Lower leg skin (tissue), 4 donors: ENCODE results near the gene TMEM150B. TPM values are rescaled to one million over a fixed set of nuclear protein-coding genes. Genes with fewer than 3 reads are reported as not detected.

ENCODE experiments used
- DNase-seq, 2 donors: peaks; one replicate each; pipeline ENCODE4 v3.0.0-alpha.2; 2019; ENCODE audit warnings: low spot score in 2 of 2
- H3K4me3 ChIP-seq: fragments of 200-600 bp; sonication (generic); 2 replicates; pipeline ENCODE4 v1.5.1; 2017; ENCODE audit warnings: mild to moderate bottlenecking, low read depth; ENCODE audit not compliant: poor library complexity, severe bottlenecking
- POLR2A ChIP-seq, 2 donors: fragments of 450-650 bp; IDR thresholded peaks; one replicate each; pipeline ENCODE4 v1.6.1; 2016 to 2017; ENCODE audit warnings: antibody characterized with exemption in 2 of 2, mild to moderate bottlenecking in 1 of 2, moderate library complexity in 1 of 2
- WGBS, 2 donors: methylation state at CpG; one replicate each; pipeline ENCODE4 v1.1.5; 2018; 5-methylcytosine and 5-hydroxymethylcytosine counted together
- intact Hi-C: fragments of 100-400 bp; cut with DNase I; formaldehyde crosslinking; loops from one replicate; pipeline ENCODE4 v1.15.0; 2023; ENCODE audit warnings: low total_unique reads
- total RNA-seq, 4 donors: library from RNA; depleted of rRNA; stranded (reverse); fragments of >200 nt; gene quantifications; one replicate each; pipeline ENCODE4 v1.1.0, GENCODE V29; 2016
- TF ChIP-seq, protein P1 (sequence below), 3 donors: fragments of 450-650 bp; IDR thresholded peaks; one replicate each; pipeline ENCODE4 v1.5.1; 2016; ENCODE audit warnings: antibody characterized with exemption in 3 of 3, mild to moderate bottlenecking in 3 of 3, moderate library complexity in 2 of 3

TMEM150B gene
- total RNA-seq, 4 donors from 2014 or later = 0.58 TPM; not detected in 3

DNA sequence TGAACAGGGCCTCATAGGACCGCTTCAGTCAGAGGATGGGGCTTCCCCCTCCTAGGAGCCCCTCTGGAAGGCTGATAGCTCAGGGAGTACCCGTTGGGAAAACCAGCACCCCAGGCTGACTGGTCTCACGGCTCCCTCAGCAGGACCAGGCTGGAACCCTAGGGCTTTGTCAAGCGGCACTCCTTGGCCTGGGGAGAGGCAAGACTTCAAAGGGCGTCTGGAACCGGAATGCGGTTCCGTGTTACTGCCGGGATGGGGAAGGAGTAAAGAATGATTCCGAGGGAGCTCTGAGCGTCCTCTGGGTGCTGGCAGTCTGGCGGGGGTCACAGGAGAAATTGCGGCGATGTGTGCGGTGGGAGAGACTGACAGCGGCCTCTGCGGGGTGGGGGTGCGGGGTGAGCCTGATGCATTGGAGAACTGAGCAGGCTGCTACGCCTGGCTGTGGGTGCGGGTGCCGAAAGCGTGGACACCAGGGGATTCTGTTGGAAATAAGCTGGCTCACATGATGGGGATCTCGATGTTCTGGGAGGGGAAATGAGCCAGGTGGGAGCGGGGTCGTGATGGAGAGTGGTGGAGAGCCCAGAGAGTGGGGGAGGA, 27.5 kb upstream of the TMEM150B start:
- intact Hi-C loops = no loop called here
- DNase-seq = no peak
- WGBS, 2 donors = 71 to 75% methylated on average over 23 to 25 of the region's 25 CpGs
- H3K4me3 ChIP-seq = no peak overlapping the region
- TF ChIP-seq, protein P1, sequence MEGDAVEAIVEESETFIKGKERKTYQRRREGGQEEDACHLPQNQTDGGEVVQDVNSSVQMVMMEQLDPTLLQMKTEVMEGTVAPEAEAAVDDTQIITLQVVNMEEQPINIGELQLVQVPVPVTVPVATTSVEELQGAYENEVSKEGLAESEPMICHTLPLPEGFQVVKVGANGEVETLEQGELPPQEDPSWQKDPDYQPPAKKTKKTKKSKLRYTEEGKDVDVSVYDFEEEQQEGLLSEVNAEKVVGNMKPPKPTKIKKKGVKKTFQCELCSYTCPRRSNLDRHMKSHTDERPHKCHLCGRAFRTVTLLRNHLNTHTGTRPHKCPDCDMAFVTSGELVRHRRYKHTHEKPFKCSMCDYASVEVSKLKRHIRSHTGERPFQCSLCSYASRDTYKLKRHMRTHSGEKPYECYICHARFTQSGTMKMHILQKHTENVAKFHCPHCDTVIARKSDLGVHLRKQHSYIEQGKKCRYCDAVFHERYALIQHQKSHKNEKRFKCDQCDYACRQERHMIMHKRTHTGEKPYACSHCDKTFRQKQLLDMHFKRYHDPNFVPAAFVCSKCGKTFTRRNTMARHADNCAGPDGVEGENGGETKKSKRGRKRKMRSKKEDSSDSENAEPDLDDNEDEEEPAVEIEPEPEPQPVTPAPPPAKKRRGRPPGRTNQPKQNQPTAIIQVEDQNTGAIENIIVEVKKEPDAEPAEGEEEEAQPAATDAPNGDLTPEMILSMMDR (IDR thresholded peaks at IDR 0.05) = no peak
- no peak for TF ChIP-seq POLR2A (IDR thresholded peaks at IDR 0.05)

- WGBS, 2 donors = 49 to 87% methylated on average over 6 of the region's 6 CpGs
- TF ChIP-seq, protein P1 (IDR thresholded peaks at IDR 0.05) = no peak
- no peak for TF ChIP-seq POLR2A (IDR thresholded peaks at IDR 0.05)
- intact Hi-C loops = no loop called here
- no peak overlapping the region for H3K4me3 ChIP-seq
- no peak for DNase-seq
Observed at GRCh38 chr19:55352040-55352439, 26.9 kb upstream of the TMEM150B start.

DNA sequence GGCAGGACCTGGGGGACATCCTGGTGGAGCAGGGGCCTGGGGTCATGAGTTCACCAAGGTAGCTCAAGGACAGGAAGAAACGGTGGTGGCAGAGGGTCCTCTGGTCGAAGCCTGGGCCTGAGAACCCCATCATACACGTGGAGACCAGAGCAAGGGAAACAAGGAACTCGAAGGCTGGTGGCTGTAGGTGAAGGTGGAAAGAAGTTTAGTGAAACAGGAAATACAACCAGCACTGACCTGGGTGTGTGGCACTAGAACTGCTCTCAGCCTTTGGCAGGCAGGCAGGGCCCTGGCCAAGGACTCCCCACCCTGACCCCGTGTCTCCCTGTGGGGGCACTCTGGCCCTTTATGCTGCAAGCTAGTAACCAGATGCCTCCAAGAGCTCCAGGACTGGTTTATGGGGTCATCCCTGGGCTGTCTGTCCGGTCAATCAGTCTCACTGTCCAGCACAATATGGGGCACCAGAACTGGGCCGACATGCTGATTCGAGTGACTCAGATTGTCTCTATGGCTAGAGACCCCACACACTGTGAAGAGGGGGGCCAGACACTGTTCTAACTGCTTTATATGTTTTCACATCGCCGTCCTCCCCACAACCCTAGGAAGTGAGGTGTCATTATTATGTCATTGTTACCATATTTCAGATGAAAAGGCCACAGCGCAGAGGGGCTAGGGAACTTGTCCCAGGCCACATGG, 25.6 kb upstream of the TMEM150B start:
- H3K4me3 ChIP-seq = no peak overlapping the region
- TF ChIP-seq POLR2A (IDR thresholded peaks at IDR 0.05) = no peak
- TF ChIP-seq, protein P1 (IDR thresholded peaks at IDR 0.05) = no peak
- no peak for DNase-seq
- intact Hi-C loops = no loop called here
- WGBS, 2 donors = 67 to 71% methylated on average over 11 of the region's 11 CpGs

DNA sequence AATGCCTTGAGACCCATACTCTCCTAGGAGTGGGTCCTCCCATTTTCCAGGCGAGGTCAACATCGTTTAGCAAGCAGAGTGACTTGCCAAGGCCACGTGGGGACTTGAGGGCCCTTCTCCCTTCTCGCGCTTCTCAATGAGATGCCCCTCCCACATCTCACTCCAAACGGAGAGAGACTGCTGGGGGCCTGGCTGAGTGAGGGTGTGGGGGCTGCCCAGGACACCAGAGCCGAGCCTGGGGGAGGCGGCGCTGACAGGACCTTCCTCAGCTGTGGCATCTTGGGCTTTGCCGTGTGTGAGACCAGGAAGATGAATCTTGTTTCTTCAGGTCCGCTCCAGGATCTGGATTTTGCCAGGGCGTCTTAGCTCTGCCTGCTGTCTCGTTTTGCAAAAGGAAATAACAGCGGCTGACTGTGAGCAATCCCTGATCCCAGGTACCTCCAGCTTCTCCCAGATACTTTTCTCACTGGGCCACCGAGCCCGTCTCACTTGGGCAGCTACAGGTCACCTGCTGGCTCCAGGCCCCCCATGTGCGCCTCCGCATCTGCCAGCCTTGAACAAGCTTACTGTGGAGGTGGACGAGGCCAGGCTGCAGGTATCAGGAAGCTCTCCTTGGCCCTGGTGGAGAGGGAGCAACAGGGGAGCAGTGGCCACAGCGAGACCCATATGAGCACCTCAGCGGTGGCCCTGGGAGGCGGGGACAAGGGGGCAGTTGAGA, 23.3 kb upstream of the TMEM150B start:
- no peak for TF ChIP-seq POLR2A (IDR thresholded peaks at IDR 0.05)
- TF ChIP-seq, protein P1 (IDR thresholded peaks at IDR 0.05) = no peak
- WGBS, 2 donors = 77 to 78% methylated on average over 22 of the region's 22 CpGs
- intact Hi-C loops = no loop called here
- no peak overlapping the region for H3K4me3 ChIP-seq
- DNase-seq = no peak

DNA sequence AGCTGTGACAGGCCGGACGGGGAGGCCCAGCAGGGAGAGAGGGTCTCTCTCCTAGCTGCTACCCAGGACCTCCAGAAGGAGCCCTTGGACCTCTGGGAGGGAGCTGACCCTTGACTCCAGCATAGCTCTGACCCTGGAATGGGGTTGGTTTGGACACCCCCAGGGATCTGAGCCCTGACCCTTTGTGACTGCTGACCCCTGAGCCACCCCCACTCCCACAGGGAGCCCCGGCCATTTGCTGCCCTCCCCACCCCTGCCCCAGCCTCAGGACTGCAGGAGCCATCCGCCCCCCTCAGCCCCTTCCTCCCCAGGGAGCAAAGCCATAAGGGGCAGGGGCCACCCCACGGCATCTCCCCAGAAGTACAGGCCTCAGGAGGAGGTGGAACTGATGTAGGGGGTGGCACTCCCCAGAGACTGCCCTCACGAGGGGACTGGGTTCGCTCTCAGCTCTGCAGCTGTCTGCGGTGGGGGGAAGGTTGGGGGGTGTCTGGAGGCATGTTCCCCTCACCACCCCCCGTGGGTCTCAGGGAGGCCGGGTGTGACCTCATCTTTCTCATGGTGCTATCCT, 22.4 kb upstream of the TMEM150B start:
- TF ChIP-seq, protein P1 (IDR thresholded peaks at IDR 0.05) = no peak
- TF ChIP-seq POLR2A (IDR thresholded peaks at IDR 0.05) = no peak
- intact Hi-C loops = no loop called here
- 87 to 89% methylated on average over 4 to 10 of the region's 10 CpGs for WGBS, 2 donors
- no peak for DNase-seq
- no peak overlapping the region for H3K4me3 ChIP-seq
